GM21526 (cell line): ENCODE results near the gene ZNF407.

Experiments used
- ATAC-seq: cut with Tn5 transposase; IDR thresholded peaks from one replicate; pipeline ENCODE4 v1.9.1; 2021; ENCODE audit warnings: moderate library complexity; ENCODE audit not compliant: unreplicated experiment, low FRiP score

The ZNF407 gene

DNA sequence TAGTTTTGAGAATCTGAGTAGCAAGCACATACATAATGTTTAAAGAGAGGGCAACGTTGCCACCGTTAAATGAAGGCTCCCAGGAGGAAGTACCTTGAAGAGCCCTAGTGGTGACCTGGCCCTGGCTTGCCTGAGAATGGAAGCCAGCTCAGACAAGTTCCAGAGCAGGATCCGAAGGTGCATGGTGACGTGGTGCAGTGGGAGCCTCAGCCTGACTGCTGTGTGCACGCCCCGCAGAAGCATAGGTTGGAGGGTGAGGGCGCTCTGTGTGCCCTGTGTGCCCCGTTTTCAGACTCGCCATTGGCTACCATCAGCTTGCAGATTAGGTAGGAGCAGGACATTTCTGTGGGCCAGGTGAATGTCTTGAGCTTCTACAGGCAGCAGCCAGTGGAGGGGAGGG, 68.2 kb downstream of the ZNF407 start:
- no peak for ATAC-seq

DNA sequence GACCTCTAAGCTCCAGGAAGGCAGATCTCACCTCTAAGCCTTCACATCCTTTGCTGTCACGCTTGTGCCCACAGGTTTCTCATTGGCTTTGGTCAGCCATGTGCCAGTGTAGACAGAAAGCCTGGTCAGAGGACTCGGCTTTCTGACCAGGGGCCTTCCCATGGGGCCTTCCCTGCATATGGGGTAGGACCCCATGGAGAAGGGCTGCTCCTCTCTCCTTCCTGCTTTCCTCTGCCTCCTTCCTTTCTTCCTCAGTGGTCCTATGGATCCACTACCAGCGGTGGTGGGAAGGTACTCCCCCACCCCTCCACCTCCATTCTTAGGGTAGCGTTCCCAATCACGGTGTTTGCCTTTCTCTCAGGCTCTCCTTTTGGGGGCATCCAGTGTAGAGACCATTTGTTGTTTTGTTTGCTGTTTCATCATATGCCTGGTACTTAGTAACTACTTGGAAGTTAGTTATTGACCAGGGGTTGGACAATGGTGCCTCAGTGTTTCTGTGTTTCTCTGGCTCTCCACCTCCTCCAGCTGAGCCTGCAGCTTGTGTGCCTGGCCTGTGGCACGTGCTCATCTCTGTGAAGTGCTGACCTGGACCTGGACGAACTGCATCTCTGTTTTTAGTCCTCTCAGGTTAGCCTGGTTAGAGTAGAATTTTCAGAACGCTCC, 71.6 kb downstream of the ZNF407 start:
- ATAC-seq, result no peak

DNA sequence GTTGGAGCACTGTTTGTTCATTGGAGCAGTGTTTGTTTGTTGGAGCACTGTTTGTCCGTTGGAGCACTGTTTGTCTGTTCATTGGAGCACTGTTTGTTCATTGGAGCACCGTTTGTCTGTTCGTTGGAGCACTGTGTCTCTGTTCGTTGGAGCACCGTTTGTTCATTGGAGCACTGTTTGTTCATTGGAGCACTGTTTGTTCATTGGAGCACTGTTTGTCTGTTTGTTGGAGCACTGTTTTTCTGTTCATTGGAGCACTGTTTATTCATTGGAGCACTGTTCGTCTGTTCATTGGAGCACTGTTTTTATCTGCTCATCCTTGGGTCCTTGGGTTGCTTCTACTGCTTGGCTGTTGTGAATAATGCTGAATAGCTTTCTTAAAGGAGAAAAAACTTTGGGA, 74.7 kb downstream of the ZNF407 start:
- ATAC-seq, result no peak

GRCh38 chr18:74674487-74674886, 76.8 kb downstream of the ZNF407 start:
- ATAC-seq, result no peak

DNA sequence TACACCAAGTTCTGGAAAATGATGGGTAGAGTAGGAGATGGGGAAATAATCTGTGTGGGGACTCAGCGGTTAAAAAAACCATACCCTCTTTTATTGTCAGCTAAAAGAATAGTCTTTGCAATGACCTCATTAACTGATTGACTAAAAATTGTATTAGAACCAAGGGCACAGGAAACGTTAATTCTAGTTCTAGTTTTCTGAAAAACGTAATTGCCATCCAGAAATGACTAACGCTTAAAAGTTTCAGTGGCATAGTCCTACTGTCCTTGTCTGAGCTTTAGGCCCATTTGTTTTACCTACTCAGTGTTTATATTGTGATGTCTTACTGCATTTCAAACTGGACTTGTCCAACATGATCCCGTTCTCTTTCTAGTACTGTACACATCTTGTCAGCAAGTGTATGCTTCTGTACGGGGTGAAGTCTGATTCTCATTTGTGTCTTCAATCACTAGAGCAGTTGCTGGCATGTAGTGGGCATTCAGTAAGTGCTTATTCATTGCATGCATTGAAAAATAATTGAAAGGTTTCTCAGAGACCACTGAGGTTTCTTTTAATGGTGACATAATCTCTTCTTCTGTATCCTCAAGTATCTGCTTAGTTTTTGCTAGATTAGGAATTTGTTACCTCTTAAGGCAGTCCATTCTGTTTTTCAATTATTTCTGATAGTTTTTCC, 81.5 kb downstream of the ZNF407 start:
- peak; percentile 62 for ATAC-seq

- ATAC-seq, result no peak
Measured at GRCh38 chr18:74679679-74680076, 82.0 kb downstream of the ZNF407 start.

- ATAC-seq, result no peak
Measured at GRCh38 chr18:74682141-74682990, 84.7 kb downstream of the ZNF407 start.

DNA sequence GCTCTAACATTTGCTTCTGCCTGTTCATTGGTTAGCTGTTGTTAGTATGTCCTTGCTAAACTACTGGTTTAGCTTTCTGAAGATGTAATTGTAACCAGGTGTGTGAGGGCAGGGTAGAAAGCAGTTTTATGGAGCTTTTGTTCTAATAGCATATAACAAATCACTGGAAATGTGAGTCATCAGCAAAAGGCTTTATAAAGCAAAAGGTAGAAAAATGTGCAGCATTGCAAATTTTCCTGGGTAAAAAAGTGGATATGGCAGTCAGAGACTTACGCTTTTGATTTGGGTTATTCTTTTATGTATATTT, 85.3 kb downstream of the ZNF407 start:
- ATAC-seq, result no peak

GRCh38 chr18:74683573-74683972, 85.9 kb downstream of the ZNF407 start:
- no peak for ATAC-seq

GRCh38 chr18:74689251-74689650, 91.6 kb downstream of the ZNF407 start:
- ATAC-seq, result no peak

GRCh38 chr18:74692367-74693013, 94.8 kb downstream of the ZNF407 start:
- ATAC-seq, result no peak

GRCh38 chr18:74694436-74694835, 96.8 kb downstream of the ZNF407 start:
- no peak for ATAC-seq

GRCh38 chr18:74695170-74695569, 97.5 kb downstream of the ZNF407 start:
- no peak for ATAC-seq

DNA sequence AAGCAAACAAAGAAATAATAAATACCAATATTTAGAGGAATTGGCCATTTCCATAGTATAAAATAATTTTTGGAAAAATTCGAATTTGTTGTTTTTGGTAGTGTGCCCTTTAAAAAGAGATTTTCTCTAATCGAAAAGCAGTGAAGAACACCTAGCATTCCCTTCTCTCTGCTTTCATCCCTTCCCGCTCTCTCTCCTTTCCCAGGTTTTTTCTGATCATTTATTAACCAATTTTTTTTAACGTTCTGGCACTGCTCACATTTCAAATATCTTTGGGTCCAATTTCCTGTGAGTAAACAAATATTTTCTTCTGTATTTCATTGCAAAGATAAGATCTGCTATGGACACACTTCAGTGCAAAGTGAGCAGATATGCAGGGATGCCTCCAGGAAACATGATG, 101.2 kb downstream of the ZNF407 start:
- no peak for ATAC-seq

- ATAC-seq, result no peak
Measured at GRCh38 chr18:74699455-74699854, 101.8 kb downstream of the ZNF407 start.

GRCh38 chr18:74702950-74703349, 105.3 kb downstream of the ZNF407 start:
- ATAC-seq, result no peak

DNA sequence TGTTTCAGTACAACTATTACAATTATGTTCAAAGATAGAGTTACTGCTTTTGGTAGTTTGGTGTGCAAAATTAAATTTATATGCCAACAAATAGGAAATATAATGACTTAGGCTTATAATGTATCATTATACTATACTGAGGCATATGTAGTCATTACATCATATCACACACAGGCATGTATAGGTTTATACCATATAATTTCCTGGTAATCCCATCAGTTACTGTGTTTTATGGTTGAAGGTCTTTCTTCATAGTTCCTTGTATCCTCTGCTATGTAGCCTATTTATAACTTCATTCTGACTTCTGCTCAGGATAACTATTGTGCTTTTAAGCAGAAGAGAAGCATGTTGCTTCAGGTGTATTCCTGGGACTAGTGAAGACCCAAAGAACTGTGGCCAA, 110.5 kb downstream of the ZNF407 start:
- no peak for ATAC-seq

GRCh38 chr18:74709452-74709851, 111.8 kb downstream of the ZNF407 start:
- ATAC-seq, result no peak

DNA sequence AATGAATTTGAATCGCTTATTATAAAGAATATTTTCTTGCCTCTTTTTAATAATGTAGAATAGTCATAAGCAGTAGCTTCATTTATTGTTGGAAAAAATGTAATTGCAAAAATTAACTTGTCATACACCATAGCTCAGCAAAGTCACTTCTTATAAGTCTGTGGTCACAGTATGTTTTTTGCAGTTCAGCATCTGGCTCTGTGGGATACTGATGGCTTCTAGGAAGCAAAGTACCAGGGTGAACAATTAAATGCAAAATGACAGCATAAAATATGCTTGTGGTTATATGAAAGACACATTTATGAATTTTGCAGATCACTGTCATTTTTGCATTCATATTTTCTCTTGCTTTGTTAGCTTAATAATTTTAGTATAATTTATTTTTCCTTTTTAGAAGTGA, 116.5 kb downstream of the ZNF407 start:
- ATAC-seq, result no peak

DNA sequence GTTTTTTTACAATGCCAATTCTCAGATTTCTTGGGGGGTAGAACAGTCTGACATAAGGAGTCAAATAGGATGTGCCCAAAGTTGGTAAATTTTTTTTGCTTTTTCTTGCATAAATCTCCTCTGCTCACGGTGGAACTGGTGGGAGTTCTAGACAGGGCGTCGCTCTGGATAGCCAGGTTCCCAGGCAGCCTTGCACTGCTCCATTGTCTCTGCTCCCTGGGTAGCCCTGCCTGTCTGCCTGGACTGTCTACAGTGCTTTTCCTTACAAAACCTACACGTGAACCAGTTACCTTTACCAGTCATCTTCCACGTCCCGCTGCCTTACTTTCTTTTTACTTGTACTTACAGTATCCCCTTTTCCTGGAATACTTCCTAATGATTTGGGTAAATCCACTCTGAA, 117.1 kb downstream of the ZNF407 start:
- ATAC-seq, result no peak

DNA sequence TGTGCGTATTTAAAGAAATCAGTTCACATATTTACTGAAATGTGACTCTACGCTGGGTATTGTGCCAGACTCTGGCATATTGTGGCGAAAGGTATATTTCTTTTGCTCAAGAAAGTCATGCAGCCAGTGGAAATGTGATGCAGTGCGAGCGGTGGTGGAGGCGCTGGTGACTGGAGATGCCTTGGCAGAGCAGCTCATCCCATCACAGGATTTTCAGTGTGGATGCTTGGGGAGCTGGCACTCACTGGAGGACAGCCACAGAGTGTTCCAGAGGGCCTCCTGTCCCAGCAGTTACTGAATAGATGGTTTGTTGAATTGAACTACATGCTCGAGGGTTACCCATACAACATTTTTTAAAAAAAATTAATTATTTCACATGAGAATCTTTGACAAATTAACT, 117.6 kb downstream of the ZNF407 start:
- ATAC-seq, result no peak
